HL-60 (cell line): ENCODE measurements around the gene SULT2A1.

ENCODE experiments used
- CTCF ChIP-seq: IDR thresholded peaks from one replicate; pipeline ENCODE4 v1.5.1; 2011; ENCODE audit warnings: low read length, control low read depth, inconsistent platforms; ENCODE audit not compliant: insufficient read depth
- POLR2AphosphoS5 ChIP-seq: IDR thresholded peaks from 2 replicates; pipeline ENCODE4 v1.6.1; 2012; ENCODE audit warnings: low read depth
- REST ChIP-seq: IDR thresholded peaks from 2 replicates; pipeline ENCODE4 v1.6.1; 2012; ENCODE audit warnings: low read depth; ENCODE audit not compliant: insufficient replicate concordance

- TF ChIP-seq CTCF: no peak
- no peak for TF ChIP-seq REST
- TF ChIP-seq POLR2AphosphoS5: no peak
Measured at GRCh38 chr19:47842941-47843340, 43.2 kb downstream of the SULT2A1 start.
